Loucy (cell line): Measurements from ENCODE around the gene ASS1.

ENCODE experiments used
- EZH2phosphoT487 ChIP-seq: fragments of 200-600 bp; IDR thresholded peaks from 2 replicates; pipeline ENCODE4 v1.6.1; 2018; ENCODE audit warnings: antibody characterized with exemption, mild to moderate bottlenecking, moderate library complexity, borderline replicate concordance
- TF ChIP-seq, protein P1 (sequence below): fragments of 200-600 bp; sonication (generic); conservative IDR thresholded peaks from 2 replicates; pipeline ENCODE4 v1.5.1; 2014; ENCODE audit warnings: mild to moderate bottlenecking, antibody characterized with exemption, low read length

- TF ChIP-seq EZH2phosphoT487 = no peak
- TF ChIP-seq, protein P1, sequence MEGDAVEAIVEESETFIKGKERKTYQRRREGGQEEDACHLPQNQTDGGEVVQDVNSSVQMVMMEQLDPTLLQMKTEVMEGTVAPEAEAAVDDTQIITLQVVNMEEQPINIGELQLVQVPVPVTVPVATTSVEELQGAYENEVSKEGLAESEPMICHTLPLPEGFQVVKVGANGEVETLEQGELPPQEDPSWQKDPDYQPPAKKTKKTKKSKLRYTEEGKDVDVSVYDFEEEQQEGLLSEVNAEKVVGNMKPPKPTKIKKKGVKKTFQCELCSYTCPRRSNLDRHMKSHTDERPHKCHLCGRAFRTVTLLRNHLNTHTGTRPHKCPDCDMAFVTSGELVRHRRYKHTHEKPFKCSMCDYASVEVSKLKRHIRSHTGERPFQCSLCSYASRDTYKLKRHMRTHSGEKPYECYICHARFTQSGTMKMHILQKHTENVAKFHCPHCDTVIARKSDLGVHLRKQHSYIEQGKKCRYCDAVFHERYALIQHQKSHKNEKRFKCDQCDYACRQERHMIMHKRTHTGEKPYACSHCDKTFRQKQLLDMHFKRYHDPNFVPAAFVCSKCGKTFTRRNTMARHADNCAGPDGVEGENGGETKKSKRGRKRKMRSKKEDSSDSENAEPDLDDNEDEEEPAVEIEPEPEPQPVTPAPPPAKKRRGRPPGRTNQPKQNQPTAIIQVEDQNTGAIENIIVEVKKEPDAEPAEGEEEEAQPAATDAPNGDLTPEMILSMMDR = no peak
These were observed 82.3 kb downstream of the ASS1 start for GRCh38 chr9:130526854-130527650.
